Loucy (cell line): ENCODE data around the gene NOTCH3.

ENCODE experiments used
- H2AFZ ChIP-seq: fragments of 200-600 bp; sonication (generic); 2 replicates; pipeline ENCODE4 v1.6.0; 2016; ENCODE audit warnings: antibody characterized with exemption, mild to moderate bottlenecking, low read length, moderate library complexity
- H3F3A ChIP-seq: fragments of 200-600 bp; 2 replicates; pipeline ENCODE4 v1.6.0; 2016; ENCODE audit warnings: antibody characterized with exemption, low read depth, mild to moderate bottlenecking
- H3K27me3 ChIP-seq: fragments of 200-600 bp; sonication (generic); 2 replicates; pipeline ENCODE4 v1.6.1; 2014; ENCODE audit warnings: low read length, mild to moderate bottlenecking; ENCODE audit not compliant: insufficient read depth, poor library complexity, severe bottlenecking
- H3K36me3 ChIP-seq: fragments of 200-600 bp; sonication (generic); 2 replicates; pipeline ENCODE4 v1.6.1; 2016; ENCODE audit warnings: low read length; ENCODE audit not compliant: insufficient read depth
- H3K4me1 ChIP-seq: fragments of 200-600 bp; sonication (generic); 2 replicates; pipeline ENCODE4 v1.5.1; 2014; ENCODE audit warnings: low read length, mild to moderate bottlenecking; ENCODE audit not compliant: insufficient read depth, poor library complexity, severe bottlenecking
- H3K4me2 ChIP-seq: fragments of 200-600 bp; sonication (generic); 2 replicates; pipeline ENCODE4 v1.6.0; 2014; ENCODE audit warnings: antibody characterized with exemption, low read length, low read depth, mild to moderate bottlenecking; ENCODE audit not compliant: poor library complexity, severe bottlenecking
- H3K4me3 ChIP-seq: fragments of 200-600 bp; sonication (generic); 2 replicates; pipeline ENCODE4 v1.5.1; 2014; ENCODE audit warnings: low read length, mild to moderate bottlenecking, mixed read lengths; ENCODE audit not compliant: poor library complexity, severe bottlenecking
- H3K79me2 ChIP-seq: fragments of 200-600 bp; sonication (generic); 2 replicates; pipeline ENCODE4 v1.6.1; 2014; ENCODE audit warnings: low read length; ENCODE audit not compliant: insufficient read depth
- H3K9ac ChIP-seq: fragments of 200-600 bp; sonication (generic); 2 replicates; pipeline ENCODE4 v1.6.0; 2014; ENCODE audit warnings: mild to moderate bottlenecking, low read depth, low read length, moderate library complexity; ENCODE audit not compliant: poor library complexity, severe bottlenecking
- H3K9me2 ChIP-seq: fragments of 200-600 bp; sonication (generic); replicated peaks from 2 replicates; pipeline ENCODE4 v1.6.1; 2016; ENCODE audit warnings: low read depth, low read length, mixed read lengths
- H3K9me3 ChIP-seq: fragments of 200-600 bp; sonication (generic); 2 replicates; pipeline ENCODE4 v1.6.1; 2014; ENCODE audit warnings: mild to moderate bottlenecking, antibody characterized with exemption, low read length, low read depth; ENCODE audit not compliant: insufficient read depth
- H4K20me1 ChIP-seq: fragments of 200-600 bp; sonication (generic); 2 replicates; pipeline ENCODE4 v1.6.0; 2014; ENCODE audit warnings: antibody characterized with exemption, low read length, mild to moderate bottlenecking; ENCODE audit not compliant: insufficient read depth, poor library complexity, severe bottlenecking
- CTCF ChIP-seq: fragments of 200-600 bp; sonication (generic); conservative IDR thresholded peaks from 2 replicates; pipeline ENCODE4 v1.5.1; 2014; ENCODE audit warnings: mild to moderate bottlenecking, antibody characterized with exemption, low read length
- EZH2phosphoT487 ChIP-seq: fragments of 200-600 bp; IDR thresholded peaks from 2 replicates; pipeline ENCODE4 v1.6.1; 2018; ENCODE audit warnings: antibody characterized with exemption, mild to moderate bottlenecking, moderate library complexity, borderline replicate concordance

The NOTCH3 gene

GRCh38 chr19:15238639-15239155, 37.9 kb upstream of the NOTCH3 start:
- Histone ChIP-seq H3K79me2 (no peaks in the 10 kb centered on the region), H3K4me2 (no peak overlapping the region), H4K20me1 (no peaks in the 10 kb centered on the region), H3K36me3 (peaks cover 72% of the 10 kb centered on the region; the same call in 1 of the 2 replicates), H3K9me3 (no peaks in the 10 kb centered on the region), H3K9me2 (no peaks in the 10 kb centered on the region), H2AFZ (no peak overlapping the region), H3K9ac (no peak overlapping the region), H3K4me1 (no peaks in the 10 kb centered on the region), H3K4me3 (no peak overlapping the region), H3K27me3 (no peaks in the 10 kb centered on the region), H3F3A (no peaks in the 10 kb centered on the region)
- TF ChIP-seq EZH2phosphoT487, result no peak
- no peak for TF ChIP-seq CTCF

GRCh38 chr19:15237759-15238638, 37.2 kb upstream of the NOTCH3 start:
- Histone ChIP-seq H3K9ac (no peak overlapping the region), H3K4me1 (no peaks in the 10 kb centered on the region), H3K9me2 (no peaks in the 10 kb centered on the region), H3K4me2 (no peak overlapping the region), H3F3A (no peaks in the 10 kb centered on the region), H3K36me3 (peaks cover 68% of the 10 kb centered on the region; the same call in 1 of the 2 replicates), H3K79me2 (no peaks in the 10 kb centered on the region), H3K4me3 (no peak overlapping the region), H4K20me1 (no peaks in the 10 kb centered on the region), H3K9me3 (no peaks in the 10 kb centered on the region), H2AFZ (no peak overlapping the region), H3K27me3 (no peaks in the 10 kb centered on the region)
- no peak for TF ChIP-seq EZH2phosphoT487
- TF ChIP-seq CTCF, result no peak

- Histone ChIP-seq H3F3A (no peaks in the 10 kb centered on the region), H3K36me3 (peaks cover 59% of the 10 kb centered on the region; the same call in 1 of the 2 replicates), H3K9ac (no peak overlapping the region), H3K27me3 (no peaks in the 10 kb centered on the region), H3K9me2 (no peaks in the 10 kb centered on the region), H3K79me2 (no peaks in the 10 kb centered on the region), H4K20me1 (no peaks in the 10 kb centered on the region), H3K4me3 (no peak overlapping the region), H2AFZ (no peak overlapping the region), H3K9me3 (no peaks in the 10 kb centered on the region), H3K4me1 (no peaks in the 10 kb centered on the region), H3K4me2 (no peak overlapping the region)
- TF ChIP-seq CTCF, result no peak
- TF ChIP-seq EZH2phosphoT487, result no peak
These were observed 36.1 kb upstream of the NOTCH3 start for GRCh38 chr19:15236886-15237285.
